ENCODE results near the gene RNPS1. TPM values are rescaled to one million over a fixed set of nuclear protein-coding genes. Genes with fewer than 3 reads are reported as not detected.

The RNPS1 gene
- total and polyA plus RNA-seq, 3 donors from 2014 or later = 197 to 294 (median 261) TPM

DNA sequence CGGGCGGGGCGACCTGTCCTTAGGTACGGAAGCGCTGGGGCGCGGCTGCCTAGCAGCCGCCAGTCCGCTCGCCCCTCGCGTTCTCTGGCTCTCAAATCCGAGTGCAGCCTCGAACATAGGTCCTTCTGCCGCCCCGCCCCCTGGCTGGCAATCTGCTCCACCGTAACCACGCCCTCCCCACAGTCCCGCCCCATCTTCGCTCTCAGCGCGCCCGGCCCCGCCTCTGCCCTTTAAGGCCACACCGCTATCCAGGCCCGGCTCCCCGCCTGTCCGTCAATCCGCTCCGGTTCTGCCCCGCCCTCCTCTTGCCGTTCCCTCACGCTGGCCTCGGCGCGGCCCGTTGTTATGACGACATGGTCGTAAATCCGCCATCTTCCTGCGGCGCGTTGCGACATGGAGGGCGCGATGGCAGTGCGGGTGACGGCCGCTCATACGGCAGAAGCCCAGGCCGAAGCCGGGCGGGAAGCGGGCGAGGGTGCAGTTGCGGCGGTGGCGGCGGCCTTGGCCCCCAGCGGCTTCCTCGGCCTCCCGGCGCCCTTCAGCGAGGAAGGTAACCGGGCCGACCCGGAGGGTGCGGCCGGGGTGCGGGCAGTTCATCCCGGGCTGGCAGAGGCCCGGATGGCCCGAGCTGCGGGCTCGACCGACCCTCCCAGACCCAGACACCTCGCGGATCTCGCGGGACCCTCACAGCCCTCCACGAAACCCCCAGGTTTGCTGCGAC is 44.5 kb downstream of the RNPS1 start, which contains the start of gene E4F1:
TSS of gene E4F1 (plus strand) at position 371 of the 721 bp plus-strand sequence. CDS start at position 394, 23 bp downstream.
- no peaks in the 10 kb centered on the region for H3K27me3 ChIP-seq
- TF ChIP-seq POLR2A (IDR thresholded peaks at IDR 0.05) (peak; percentile 28), CTCF (IDR thresholded peaks at IDR 0.05) (no peak)
- peaks cover 19% of the 10 kb centered on the region for H3K4me1 ChIP-seq
- intact Hi-C loops (cut with DNase I; ENCODE audit: low total_unique reads) = no loop called here
- peak; percentile 100 for DNase-seq
- H3K27ac ChIP-seq = peak within 1 kb of the TSS; percentile 75 to 84
- peak within 1 kb of the TSS; percentile 87 to 90 for H3K4me3 ChIP-seq
- no peaks in the 10 kb centered on the region for H3K9me3 ChIP-seq
- no peaks in the 10 kb centered on the region for H3K36me3 ChIP-seq (ENCODE audit: low read depth, missing control alignments)
- WGBS, 2 donors = 0 to 1% methylated on average over 30 to 82 of the region's 82 CpGs

DNA sequence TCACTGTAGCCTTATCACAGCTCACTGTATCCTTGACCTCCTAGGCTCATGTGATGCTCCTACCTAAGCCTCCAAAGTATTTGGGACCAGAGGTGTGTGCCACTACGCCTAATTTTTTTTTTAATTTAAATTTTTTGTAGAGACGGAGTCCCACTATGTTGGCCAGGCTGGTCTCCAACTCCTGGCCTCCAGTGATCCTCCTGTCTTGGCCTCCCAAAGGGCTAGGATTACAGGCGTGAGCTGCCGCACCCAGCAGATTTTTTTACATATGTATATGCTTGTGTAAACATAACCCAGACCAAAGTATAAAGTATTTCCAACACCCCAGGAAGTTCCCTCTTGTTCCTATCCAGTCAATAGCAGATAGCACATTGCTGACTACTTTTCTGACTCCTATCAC is 51.6 kb downstream of the RNPS1 start:
- H3K27me3 ChIP-seq = no peaks in the 10 kb centered on the region
- no peak for DNase-seq
- no peak overlapping the region for H3K27ac ChIP-seq
- 94 to 96% methylated on average over 4 of the region's 4 CpGs for WGBS, 2 donors
- peaks cover 22% of the 10 kb centered on the region for H3K4me1 ChIP-seq
- H3K36me3 ChIP-seq (ENCODE audit: low read depth, missing control alignments) = no peaks in the 10 kb centered on the region
- TF ChIP-seq CTCF (IDR thresholded peaks at IDR 0.05) = no peak
- TF ChIP-seq POLR2A (IDR thresholded peaks at IDR 0.05) = no peak
- H3K4me3 ChIP-seq = no peak overlapping the region
- intact Hi-C loops (cut with DNase I; ENCODE audit: low total_unique reads) = no loop called here
- no peaks in the 10 kb centered on the region for H3K9me3 ChIP-seq

DNA sequence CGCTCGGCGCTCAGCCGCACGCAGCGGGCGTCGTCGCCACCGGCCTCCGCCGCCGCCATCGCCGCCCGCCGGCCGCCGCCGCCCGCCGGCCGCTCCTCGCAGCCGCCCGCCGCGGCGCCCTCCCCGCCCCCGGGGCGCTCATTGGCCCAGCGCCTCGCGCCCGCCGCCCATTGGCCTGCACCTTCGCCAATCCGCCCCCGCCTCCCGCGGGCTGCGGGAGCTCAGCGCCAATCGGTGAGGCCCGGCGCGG is 53.3 kb downstream of the RNPS1 start, which contains the start of gene PGP:
TSS of gene PGP (minus strand) at position 122 of the 250 bp plus-strand sequence. CDS start at position 59, 63 bp downstream.
- peak within 1 kb of the TSS; percentile 61 to 91 for H3K27ac ChIP-seq
- DNase-seq = no peak
- H3K4me3 ChIP-seq = peak within 1 kb of the TSS; percentile 65 to 67
- H3K36me3 ChIP-seq (ENCODE audit: low read depth, missing control alignments) = no peaks in the 10 kb centered on the region
- H3K27me3 ChIP-seq = no peaks in the 10 kb centered on the region
- H3K4me1 ChIP-seq = peaks cover 38% of the 10 kb centered on the region
- H3K9me3 ChIP-seq = no peaks in the 10 kb centered on the region
- WGBS, 2 donors = 3% methylated on average over 8 of the region's 48 CpGs; no CpG with 5 or more reads in 1 of the 2 donors
- TF ChIP-seq POLR2A (IDR thresholded peaks at IDR 0.05) (no peak), CTCF (IDR thresholded peaks at IDR 0.05) (no peak)
- intact Hi-C loops (cut with DNase I; ENCODE audit: low total_unique reads) = no loop called here

- Histone ChIP-seq H3K9me3 (no peaks in the 10 kb centered on the region), H3K4me3 (peak overlapping the region; percentile 65 to 67), H3K4me1 (peaks cover 40% of the 10 kb centered on the region), H3K27me3 (no peaks in the 10 kb centered on the region), H3K27ac (peak overlapping the region; percentile 45 to 76), H3K36me3 (ENCODE audit: low read depth, missing control alignments) (no peaks in the 10 kb centered on the region)
- TF ChIP-seq POLR2A (IDR thresholded peaks at IDR 0.05) = no peak
- TF ChIP-seq CTCF (IDR thresholded peaks at IDR 0.05) = no peak
- no peak for DNase-seq
- 1% methylated on average over 19 to 34 of the region's 98 CpGs for WGBS, 2 donors
- intact Hi-C loops (cut with DNase I; ENCODE audit: low total_unique reads) = no loop called here
Observed at GRCh38 chr16:2213817-2214718, 53.9 kb downstream of the RNPS1 start.

Measured in testis (tissue), 3 donors.